Kidney (tissue), 14 donors: Measurements from ENCODE around the gene TENM4. TPM values are rescaled to one million over a fixed set of nuclear protein-coding genes. Genes with fewer than 3 reads are reported as not detected.

Experiments used
- DNase-seq, 5 donors: peaks; one replicate each; pipeline ENCODE4 v3.0.0-alpha.2; 2013 to 2020
- FAIRE-seq: peaks from 2 replicates; lab custom pipeline; 2012; peaks lifted over from hg19 to GRCh38; lab: Jason Lieb, UNC
- H3K27ac ChIP-seq, 2 donors: one replicate each; pipeline ENCODE4 v1.7.0; 2013; ENCODE audit warnings: low read depth in 2 of 2, low read length in 2 of 2, inconsistent platforms in 1 of 2
- H3K27me3 ChIP-seq: one replicate; pipeline ENCODE4 v1.7.1; 2013; ENCODE audit warnings: low read length, inconsistent platforms; ENCODE audit not compliant: control insufficient read depth, insufficient read depth
- H3K36me3 ChIP-seq, 3 donors: one replicate each; pipeline versions ENCODE4 v1.7.0 to v1.7.1; 2013; ENCODE audit warnings: low read length in 3 of 3, control low read depth in 1 of 3, inconsistent platforms in 1 of 3; ENCODE audit not compliant: insufficient read depth in 3 of 3, control insufficient read depth in 2 of 3
- H3K4me1 ChIP-seq, 3 donors: one replicate each; pipeline versions ENCODE4 v1.7.0 to v1.7.1; 2013; ENCODE audit warnings: low read length in 3 of 3, inconsistent platforms in 1 of 3, low read depth in 1 of 3; ENCODE audit not compliant: control insufficient read depth in 2 of 3, insufficient read depth in 2 of 3
- H3K4me3 ChIP-seq, 3 donors: one replicate each; pipeline versions ENCODE4 v1.7.0 to v1.8.1; 2013; ENCODE audit warnings: low read length in 3 of 3, control low read depth in 1 of 3, inconsistent platforms in 1 of 3
- H3K9ac ChIP-seq, 3 donors: one replicate each; pipeline versions ENCODE4 v1.7.0 to v1.7.1; 2013; ENCODE audit warnings: low read length in 3 of 3, control low read depth in 1 of 3, inconsistent platforms in 1 of 3
- H3K9me3 ChIP-seq, 3 donors: one replicate each; pipeline versions ENCODE4 v1.7.0 to v1.7.1; 2013; ENCODE audit warnings: low read length in 3 of 3, control low read depth in 1 of 3, inconsistent platforms in 1 of 3; ENCODE audit not compliant: control insufficient read depth in 2 of 3, insufficient read depth in 1 of 3
- intact Hi-C: fragments of 100-400 bp; cut with DNase I; formaldehyde crosslinking; loops from one replicate; pipeline ENCODE4 v1.11.1; 2022
- polyA plus RNA-seq: library from polyadenylated mRNA; stranded (reverse); fragments of 350-450 nt; fragmentation: Illumina TruSeq; extraction: RNeasy Lipid Tissue Mini Kit (QIAGEN cat#74804); gene quantifications from one replicate; pipeline ENCODE4 v1.2.3, GENCODE V29; 2014; ENCODE audit warnings: low read depth, low replicate concordance; ENCODE audit not compliant: insufficient read depth
- total RNA-seq: library from RNA; stranded (reverse); fragmentation: NEBNext Ultra II Directional; extraction: Animal tissue kit (Norgen Biotek cat#: 25700); gene quantifications from one replicate; pipeline ENCODE4 v1.2.1, GENCODE V29; 2021
- TF ChIP-seq, protein P1 (sequence below): IDR thresholded peaks from 3 replicates; pipeline ENCODE4 v1.5.1; 2012; ENCODE audit warnings: mild to moderate bottlenecking, moderate library complexity, borderline replicate concordance; ENCODE audit not compliant: insufficient read depth; ENCODE audit errors: extremely low read depth
- donor health status: control.
- donor health status: control.
- donor health status: control.
- donor health status: control.
- donor health status: control.
- donor health status: DM: yes; HTN: yes; CAD: no.
- donor health status: Normal renal cell carcinoma (clear cell type).

The TENM4 gene
- total and polyA plus RNA-seq, 2 donors from 2014 or later, result 0.34 to 31.0 TPM

DNA sequence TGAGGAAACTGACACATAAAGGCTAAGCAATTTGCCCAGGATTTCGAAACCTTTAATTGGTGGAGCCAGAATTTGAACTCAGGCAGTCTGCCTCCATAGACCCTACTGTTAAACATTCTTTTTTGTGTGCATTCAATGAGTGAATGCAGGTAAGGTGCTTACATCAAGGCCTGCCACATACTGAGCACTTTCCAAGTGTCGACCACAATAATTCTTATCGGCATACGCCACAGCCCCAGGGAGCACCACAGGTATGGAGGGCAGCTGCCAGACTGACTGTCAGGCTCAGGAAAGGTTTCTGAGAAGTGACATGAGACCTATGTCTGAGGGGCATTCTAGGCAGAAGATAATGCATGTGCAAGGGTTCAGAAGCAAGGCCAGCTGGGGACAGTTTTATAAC, 531.4 kb downstream of the TENM4 start:
- peaks cover 0 to 2% (median 0%) of the 10 kb centered on the region in 3 donors for H3K4me1 ChIP-seq
- H3K27ac ChIP-seq, result no peak overlapping the region
- no peak overlapping the region for H3K9ac ChIP-seq
- no peak overlapping the region for H3K4me3 ChIP-seq
- DNase-seq (no peak), FAIRE-seq (no peak)
- intact Hi-C loops, result no loop called here
- H3K9me3 ChIP-seq, result no peaks in the 10 kb centered on the region
- H3K27me3 ChIP-seq, result no peaks in the 10 kb centered on the region
- H3K36me3 ChIP-seq, result no peaks in the 10 kb centered on the region
- TF ChIP-seq, protein P1, sequence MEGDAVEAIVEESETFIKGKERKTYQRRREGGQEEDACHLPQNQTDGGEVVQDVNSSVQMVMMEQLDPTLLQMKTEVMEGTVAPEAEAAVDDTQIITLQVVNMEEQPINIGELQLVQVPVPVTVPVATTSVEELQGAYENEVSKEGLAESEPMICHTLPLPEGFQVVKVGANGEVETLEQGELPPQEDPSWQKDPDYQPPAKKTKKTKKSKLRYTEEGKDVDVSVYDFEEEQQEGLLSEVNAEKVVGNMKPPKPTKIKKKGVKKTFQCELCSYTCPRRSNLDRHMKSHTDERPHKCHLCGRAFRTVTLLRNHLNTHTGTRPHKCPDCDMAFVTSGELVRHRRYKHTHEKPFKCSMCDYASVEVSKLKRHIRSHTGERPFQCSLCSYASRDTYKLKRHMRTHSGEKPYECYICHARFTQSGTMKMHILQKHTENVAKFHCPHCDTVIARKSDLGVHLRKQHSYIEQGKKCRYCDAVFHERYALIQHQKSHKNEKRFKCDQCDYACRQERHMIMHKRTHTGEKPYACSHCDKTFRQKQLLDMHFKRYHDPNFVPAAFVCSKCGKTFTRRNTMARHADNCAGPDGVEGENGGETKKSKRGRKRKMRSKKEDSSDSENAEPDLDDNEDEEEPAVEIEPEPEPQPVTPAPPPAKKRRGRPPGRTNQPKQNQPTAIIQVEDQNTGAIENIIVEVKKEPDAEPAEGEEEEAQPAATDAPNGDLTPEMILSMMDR, result no peak

DNA sequence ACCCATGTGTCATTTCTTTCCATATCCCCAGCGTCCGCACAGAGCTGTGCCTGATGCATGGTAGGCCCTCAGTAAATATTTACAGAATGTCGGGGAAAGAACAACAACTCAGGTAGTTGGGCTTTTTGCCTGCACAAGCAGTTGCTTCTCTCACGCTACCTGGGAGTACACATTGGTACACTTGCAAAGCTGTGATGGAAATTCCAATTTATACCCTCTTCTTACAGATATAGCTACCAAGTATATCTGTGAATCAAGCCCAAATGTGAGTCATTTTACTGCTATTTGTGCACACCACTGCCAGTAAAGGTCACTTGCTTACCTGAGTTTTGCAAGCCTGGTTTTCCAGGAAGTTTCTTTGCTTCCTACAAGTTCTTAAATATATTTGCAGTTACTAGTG, 533.2 kb downstream of the TENM4 start:
- TF ChIP-seq, protein P1, result no peak

DNA sequence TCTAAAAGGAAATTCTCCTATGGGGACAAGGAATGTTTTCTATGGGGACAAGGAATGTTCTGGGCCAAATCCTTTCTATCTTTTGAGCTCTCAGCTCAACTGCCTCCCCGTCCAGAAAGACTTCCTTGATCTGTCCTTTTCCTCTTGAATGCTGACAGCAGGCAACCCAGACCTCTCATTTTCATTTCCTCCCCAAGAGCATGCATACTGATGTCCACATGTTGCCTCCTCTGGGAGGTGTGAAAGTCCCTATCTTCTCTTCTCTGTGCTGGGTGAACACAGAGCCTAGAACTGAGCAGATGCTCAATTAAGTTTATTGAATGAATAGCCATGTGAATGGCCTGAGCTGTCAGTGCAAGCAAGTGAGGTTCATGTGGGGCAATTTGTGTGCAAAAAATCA, 534.3 kb downstream of the TENM4 start:
- TF ChIP-seq, protein P1, result no peak
- no peak overlapping the region for H3K4me3 ChIP-seq
- no peaks in the 10 kb centered on the region for H3K4me1 ChIP-seq
- H3K36me3 ChIP-seq, result no peaks in the 10 kb centered on the region
- intact Hi-C loops, result no loop called here
- no peaks in the 10 kb centered on the region for H3K27me3 ChIP-seq
- FAIRE-seq, result no peak
- no peak overlapping the region for H3K9ac ChIP-seq
- H3K27ac ChIP-seq, result no peak overlapping the region
- H3K9me3 ChIP-seq, result no peaks in the 10 kb centered on the region
- DNase-seq, result no peak

More for the DNA sequence above, 533.2 kb downstream of the TENM4 start:
- H3K4me3 ChIP-seq, result no peak overlapping the region
- intact Hi-C loops, result no loop called here
- FAIRE-seq (no peak), DNase-seq (no peak)
- no peaks in the 10 kb centered on the region for H3K27me3 ChIP-seq
- no peaks in the 10 kb centered on the region for H3K4me1 ChIP-seq
- no peak overlapping the region for H3K9ac ChIP-seq
- H3K9me3 ChIP-seq, result no peaks in the 10 kb centered on the region
- H3K27ac ChIP-seq, result no peak overlapping the region
- H3K36me3 ChIP-seq, result no peaks in the 10 kb centered on the region

DNA sequence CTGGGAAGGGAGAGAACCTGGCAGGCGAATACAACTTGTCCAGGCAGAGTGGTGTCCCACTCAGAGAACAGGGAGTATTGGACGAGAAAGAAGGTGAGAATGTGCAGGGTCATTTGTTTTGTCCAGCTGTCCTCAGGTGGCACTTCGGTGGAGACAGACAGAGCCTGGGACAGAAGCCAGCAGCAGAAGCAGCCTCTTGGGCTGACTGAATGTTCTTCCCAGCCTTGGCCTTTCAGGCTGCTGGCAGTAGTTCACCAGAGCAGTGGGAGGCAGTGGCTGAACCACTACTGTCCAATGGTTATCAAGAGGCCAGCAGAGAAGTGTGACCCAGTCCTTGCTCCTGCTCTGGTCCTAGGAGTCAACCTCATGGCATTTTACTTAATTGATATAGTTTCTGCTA, 535.1 kb downstream of the TENM4 start:
- no peak for FAIRE-seq
- Histone ChIP-seq H3K9ac (no peak overlapping the region), H3K36me3 (no peaks in the 10 kb centered on the region), H3K9me3 (no peaks in the 10 kb centered on the region), H3K27ac (no peak overlapping the region), H3K4me1 (no peaks in the 10 kb centered on the region), H3K27me3 (no peaks in the 10 kb centered on the region), H3K4me3 (no peak overlapping the region)
- no peak for DNase-seq
- TF ChIP-seq, protein P1, result no peak
- intact Hi-C loops, result no loop called here
